ENCODE results near the gene EME1.

Gene EME1

GRCh38 chr17:50348522-50349242, 24.3 kb upstream of the EME1 start:
- DNase-seq = no peak

DNA sequence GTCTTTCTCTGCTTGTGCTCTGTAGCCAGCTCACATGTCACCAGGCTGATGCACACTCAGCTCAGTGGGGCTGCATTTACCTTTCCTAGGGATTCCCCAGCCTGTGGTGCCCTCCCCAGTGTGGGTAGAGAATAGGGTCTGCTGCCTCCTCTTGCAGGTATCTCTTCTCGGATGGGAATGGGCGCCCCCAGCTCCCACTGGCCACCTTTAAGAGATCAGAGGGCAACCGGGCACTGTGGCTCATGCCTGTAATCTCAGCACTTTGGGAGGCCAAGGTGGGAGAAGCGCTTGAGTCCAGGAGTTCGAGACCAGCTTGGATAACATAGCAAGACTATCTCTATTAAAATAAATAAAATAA, 23.8 kb upstream of the EME1 start:
- DNase-seq = no peak

DNA sequence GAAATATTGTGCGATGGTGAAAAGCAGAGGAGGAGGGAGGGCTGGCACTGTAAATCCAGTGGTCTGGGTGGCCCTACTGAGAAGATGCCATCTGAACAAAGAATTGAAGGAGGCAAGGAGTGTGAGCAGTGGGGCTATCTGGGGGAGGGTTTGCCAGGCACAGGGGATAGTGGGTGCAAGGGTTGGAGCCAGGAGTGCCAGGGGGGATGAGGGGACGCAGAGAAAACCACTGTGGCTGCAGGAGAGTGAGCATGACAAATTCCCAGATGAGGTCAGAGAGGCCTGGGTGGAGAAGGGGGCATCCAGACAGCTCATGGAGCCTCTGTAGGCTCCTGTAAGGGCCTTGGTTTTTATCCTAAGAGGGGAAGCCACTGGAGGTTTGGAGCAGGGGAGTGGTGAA, 22.3 kb upstream of the EME1 start:
- no peak for DNase-seq

GRCh38 chr17:50352072-50352692, 20.8 kb upstream of the EME1 start:
- no peak for DNase-seq

GRCh38 chr17:50352693-50353599, 20.1 kb upstream of the EME1 start:
- DNase-seq = no peak

DNA sequence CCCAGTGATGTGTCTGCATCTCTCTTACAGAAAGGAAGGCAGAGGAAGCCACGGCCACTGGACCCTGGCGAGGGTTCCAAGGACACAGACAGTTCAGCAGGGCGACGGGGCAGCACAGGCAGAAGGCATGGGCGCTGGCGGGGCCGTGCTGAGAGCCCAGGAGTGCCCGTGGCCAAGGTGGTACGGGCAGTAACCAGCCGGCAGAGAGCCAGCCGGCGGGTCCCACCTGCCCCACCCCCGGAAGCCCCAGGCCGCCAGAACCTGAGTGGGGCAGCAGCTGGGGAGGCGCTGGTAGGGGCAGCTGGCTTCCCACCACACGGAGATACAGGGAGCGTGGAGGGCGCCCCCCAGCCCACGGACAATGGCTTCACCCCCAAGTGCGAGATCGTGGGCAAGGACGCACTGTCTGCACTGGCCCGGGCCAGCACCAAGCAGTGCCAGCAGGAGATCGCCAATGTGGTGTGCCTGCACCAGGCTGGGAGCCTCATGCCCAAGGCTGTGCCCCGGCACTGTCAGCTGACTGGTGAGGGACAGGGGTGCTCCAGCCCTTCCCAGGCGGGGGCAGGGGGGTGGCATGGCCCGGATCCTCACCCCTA, 19.3 kb upstream of the EME1 start:
- DNase-seq = no peak

DNA sequence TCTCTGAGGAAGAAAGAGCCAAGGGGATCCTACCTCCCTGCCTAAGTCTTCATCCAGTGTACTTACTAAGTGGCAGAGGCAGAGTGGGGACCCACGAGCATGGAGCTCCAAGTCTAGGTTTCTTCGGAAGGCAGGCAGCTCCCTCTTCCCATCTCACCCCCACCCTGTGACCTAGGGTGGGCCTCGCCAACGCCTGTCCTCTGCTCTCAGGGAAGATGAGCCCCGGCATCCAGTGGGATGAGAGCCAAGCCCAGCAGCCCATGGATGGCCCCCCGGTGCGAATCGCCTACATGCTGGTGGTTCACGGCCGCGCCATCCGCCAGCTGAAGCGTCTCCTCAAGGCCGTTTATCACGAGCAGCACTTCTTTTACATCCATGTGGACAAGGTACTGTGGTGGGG, 18.8 kb upstream of the EME1 start:
- DNase-seq = no peak

DNA sequence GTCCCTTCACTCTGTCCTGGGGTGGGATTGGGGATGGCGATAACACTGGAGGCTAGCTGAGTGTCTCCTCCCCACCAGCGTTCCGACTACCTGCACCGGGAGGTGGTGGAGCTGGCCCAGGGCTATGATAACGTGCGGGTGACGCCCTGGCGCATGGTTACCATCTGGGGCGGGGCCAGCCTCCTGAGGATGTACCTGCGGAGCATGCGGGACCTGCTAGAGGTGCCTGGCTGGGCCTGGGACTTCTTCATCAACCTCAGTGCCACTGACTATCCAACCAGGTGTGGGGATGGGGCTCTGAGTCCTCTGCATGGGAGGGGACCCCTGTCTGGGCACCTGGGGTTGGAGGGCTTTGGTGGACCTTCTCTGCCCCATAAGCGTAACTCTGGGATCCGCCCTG, 18.3 kb upstream of the EME1 start:
- DNase-seq = no peak

- DNase-seq = no peak
Observed at GRCh38 chr17:50355336-50355700, 17.7 kb upstream of the EME1 start.

- DNase-seq = no peak
Observed at GRCh38 chr17:50355701-50356341, 17.2 kb upstream of the EME1 start.

DNA sequence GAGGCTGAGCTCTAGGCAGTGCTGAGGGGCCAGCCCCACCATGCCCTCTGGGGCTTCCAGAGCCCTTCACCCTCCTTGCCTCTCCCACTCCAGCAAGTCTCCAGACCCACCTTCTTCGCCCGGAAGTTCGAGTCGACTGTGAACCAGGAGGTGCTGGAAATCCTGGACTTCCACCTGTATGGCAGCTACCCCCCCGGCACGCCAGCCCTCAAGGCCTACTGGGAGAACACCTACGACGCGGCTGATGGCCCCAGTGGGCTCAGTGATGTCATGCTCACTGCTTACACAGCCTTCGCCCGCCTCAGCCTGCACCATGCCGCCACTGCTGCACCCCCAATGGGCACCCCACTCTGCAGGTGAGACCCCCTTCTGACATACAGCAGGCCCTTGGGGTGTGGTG, 16.6 kb upstream of the EME1 start:
- no peak for DNase-seq

DNA sequence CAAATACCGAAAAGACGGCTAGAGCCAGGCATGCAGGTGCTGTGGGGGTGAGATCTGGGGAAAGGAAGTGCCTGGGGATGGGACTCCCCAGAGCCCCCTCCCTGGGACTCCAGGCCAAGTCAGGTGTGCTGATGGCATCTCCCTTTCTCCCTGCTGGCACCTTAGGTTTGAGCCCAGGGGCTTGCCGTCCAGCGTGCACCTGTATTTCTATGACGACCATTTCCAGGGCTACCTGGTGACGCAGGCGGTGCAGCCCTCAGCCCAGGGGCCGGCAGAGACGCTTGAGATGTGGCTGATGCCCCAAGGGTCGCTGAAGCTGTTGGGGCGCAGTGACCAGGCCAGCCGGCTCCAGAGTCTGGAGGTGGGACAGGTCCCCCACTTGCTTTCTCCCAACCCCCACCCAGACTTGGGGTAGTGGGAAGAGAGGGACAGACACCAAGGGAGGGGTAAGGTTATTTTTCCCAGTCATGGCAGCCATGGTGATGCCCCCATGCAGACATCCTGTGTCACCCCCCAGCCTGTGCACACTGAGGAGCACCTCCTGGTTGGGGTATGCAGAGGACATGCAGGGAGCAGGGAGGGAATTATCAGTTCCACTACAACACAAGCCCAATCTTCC, 16.0 kb upstream of the EME1 start:
- no peak for DNase-seq

- DNase-seq = no peak
Observed at GRCh38 chr17:50358177-50358576, 14.9 kb upstream of the EME1 start.

GRCh38 chr17:50359005-50359699, 13.9 kb upstream of the EME1 start:
- no peak for DNase-seq

GRCh38 chr17:50359998-50360461, 13.0 kb upstream of the EME1 start:
- DNase-seq = no peak

DNA sequence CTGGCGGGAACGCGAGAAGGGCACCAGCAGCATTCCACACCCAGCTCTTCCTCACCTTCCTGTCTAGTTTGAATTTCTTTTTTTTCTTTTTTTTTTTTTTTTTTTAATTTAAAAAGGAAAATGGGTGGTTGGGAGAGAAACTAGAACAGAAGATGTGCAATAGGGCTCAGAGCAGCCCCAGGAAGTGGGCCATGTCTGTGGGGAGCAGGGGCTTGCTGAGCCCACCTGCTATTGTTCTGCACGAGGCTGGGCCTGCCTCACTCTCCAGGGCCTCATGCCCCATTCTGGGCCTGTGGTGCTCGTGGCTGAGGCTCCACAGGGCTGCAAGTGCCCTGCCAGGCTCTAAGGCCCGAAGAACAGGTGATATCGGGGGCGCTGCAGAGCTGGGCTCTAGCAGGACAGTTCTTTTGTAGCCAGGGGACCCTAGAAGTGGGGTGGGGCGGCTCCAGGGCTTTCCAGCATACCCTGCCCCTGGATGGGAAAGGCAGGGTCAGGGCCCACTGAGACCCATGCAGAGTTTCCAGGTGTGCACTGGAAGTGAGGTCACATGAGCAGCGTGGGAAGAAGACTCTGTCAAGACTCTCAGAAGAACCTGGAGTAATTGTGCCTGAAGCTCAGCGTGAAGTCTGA, 12.4 kb upstream of the EME1 start:
- no peak for DNase-seq

DNA sequence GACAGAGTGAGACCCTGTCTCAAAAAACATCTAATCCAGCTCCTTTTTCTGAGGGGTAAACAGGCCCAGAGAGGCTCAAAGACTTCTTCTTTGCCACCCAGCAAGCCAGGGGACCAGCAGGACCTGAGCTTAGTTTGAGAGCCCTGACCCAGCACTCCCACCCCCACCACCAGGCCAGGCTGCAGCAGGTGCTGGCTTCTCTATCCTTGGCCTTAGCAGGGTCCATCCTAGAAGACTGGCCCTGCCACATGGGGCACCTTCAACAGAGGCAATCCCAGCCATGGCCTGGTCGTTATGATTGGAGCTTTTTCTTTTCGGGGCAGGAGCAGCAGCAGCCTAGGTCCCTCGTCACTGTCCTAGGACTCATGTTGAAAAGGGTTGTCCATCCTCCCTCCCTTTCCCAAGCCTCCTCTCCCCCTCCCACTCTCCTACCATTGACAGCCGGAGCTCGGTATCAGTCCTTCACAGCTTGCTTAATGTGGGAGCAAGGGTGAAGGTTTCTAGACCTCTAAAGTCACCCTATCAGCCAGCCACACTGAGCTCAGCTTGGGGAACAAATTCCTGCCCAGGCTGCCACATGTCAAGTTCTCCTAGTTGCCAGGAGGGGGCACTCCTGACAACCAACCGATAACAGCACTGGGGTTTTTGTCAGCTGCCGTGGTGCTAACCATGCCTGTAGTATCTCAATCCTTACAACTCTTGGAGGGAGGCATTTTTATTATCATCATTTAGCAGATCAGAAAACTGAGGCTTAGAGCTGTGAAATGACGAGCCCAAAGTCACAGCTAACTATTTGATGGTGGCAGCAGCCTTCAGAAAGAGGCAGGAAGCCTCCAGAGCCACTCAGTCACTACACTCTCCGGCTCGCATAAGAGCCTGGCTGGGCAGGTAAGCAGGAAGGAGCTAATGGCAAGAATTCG, 11.2 kb upstream of the EME1 start:
- no peak for DNase-seq

- no peak for DNase-seq
Observed at GRCh38 chr17:50362661-50363060, 10.4 kb upstream of the EME1 start.

- no peak for DNase-seq
Observed at GRCh38 chr17:50363217-50364060, 9.6 kb upstream of the EME1 start.

All from cortex of kidney (tissue), 1 donor.